Retina (tissue), 1 donor: ENCODE results near the gene NR2F6.

Source experiments
- DNase-seq: peaks from one replicate; pipeline ENCODE4 v3.0.0-alpha.2; 2016

NR2F6 gene

GRCh38 chr19:17263712-17264640, 18.3 kb upstream of the NR2F6 start:
- no peak for DNase-seq

GRCh38 chr19:17262557-17262956, 16.8 kb upstream of the NR2F6 start:
- DNase-seq, result no peak

- peak; percentile 70 for DNase-seq
Measured at GRCh38 chr19:17260842-17261325, 15.2 kb upstream of the NR2F6 start.

- no peak for DNase-seq
Measured at GRCh38 chr19:17259934-17260333, 14.2 kb upstream of the NR2F6 start.

GRCh38 chr19:17259118-17259780, 13.5 kb upstream of the NR2F6 start:
- no peak for DNase-seq

GRCh38 chr19:17256130-17256529, 10.4 kb upstream of the NR2F6 start:
- no peak for DNase-seq

- peak; percentile 45 for DNase-seq
Measured at GRCh38 chr19:17255150-17255621, 9.5 kb upstream of the NR2F6 start.

GRCh38 chr19:17254636-17255035, 8.9 kb upstream of the NR2F6 start:
- no peak for DNase-seq

- DNase-seq, result no peak
Measured at GRCh38 chr19:17249887-17250548, 4.3 kb upstream of the NR2F6 start.

- no peak for DNase-seq
Measured at GRCh38 chr19:17248011-17248776, 2.5 kb upstream of the NR2F6 start.

- DNase-seq, result no peak
Measured at GRCh38 chr19:17246681-17247425, 1.1 kb upstream of the NR2F6 start.

GRCh38 chr19:17244618-17245534, 843 bp downstream of the NR2F6 start:
- peak; percentile 42 for DNase-seq

- peak; percentile 76 for DNase-seq
Measured at GRCh38 chr19:17243830-17244617, 1.7 kb downstream of the NR2F6 start.

GRCh38 chr19:17243211-17243829, 2.4 kb downstream of the NR2F6 start:
- DNase-seq, result peak; percentile 28

- peak; percentile 38 for DNase-seq
Measured at GRCh38 chr19:17242431-17243208, 3.1 kb downstream of the NR2F6 start.

GRCh38 chr19:17240826-17241399, 4.8 kb downstream of the NR2F6 start:
- DNase-seq, result no peak

GRCh38 chr19:17240062-17240752, 5.5 kb downstream of the NR2F6 start:
- peak; percentile 57 for DNase-seq
